Gastrocnemius medialis (tissue), 4 donors: Measurements from ENCODE around the gene PTPRM.

Source experiments
- POLR2A ChIP-seq, 2 donors: fragments of 450-650 bp; IDR thresholded peaks; one replicate each; pipeline ENCODE4 v1.6.1; 2017; ENCODE audit warnings: antibody characterized with exemption in 2 of 2, mild to moderate bottlenecking in 2 of 2, moderate library complexity in 2 of 2
- TF ChIP-seq, protein P1 (sequence below), 5 experiments: fragments of 450-650 bp in 3 of 5; fragments of 200-600 bp in 2 of 5; sonication (generic) in 2 of 5; IDR thresholded peaks in 4 of 5; conservative IDR thresholded peaks in 1 of 5; 1 replicate in 4 of 5; 2 replicates in 1 of 5; pipeline ENCODE4 v1.5.1; 2016 to 2019; ENCODE audit warnings: antibody characterized with exemption in 5 of 5, mild to moderate bottlenecking in 3 of 5, moderate library complexity in 3 of 5

DNA sequence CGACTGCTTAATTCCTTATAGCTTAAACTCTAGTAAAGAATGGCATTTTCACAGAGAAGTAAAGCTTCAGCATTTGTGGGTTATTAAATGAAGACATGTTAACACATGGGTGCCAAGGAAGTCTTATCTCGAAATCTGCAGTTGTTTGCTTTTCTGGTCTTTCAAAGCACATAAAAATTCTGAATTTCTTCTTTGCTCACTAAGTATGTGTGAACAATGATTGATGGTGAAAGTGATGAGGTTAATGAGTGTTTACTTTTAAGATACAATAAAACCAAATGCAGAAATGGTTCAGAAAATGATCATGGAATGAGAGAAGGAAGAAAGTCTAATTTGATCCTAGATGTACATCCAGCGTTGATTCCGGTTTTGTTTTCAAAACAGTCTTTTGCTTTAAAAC, 807.6 kb downstream of the PTPRM start:
- TF ChIP-seq, protein P1, sequence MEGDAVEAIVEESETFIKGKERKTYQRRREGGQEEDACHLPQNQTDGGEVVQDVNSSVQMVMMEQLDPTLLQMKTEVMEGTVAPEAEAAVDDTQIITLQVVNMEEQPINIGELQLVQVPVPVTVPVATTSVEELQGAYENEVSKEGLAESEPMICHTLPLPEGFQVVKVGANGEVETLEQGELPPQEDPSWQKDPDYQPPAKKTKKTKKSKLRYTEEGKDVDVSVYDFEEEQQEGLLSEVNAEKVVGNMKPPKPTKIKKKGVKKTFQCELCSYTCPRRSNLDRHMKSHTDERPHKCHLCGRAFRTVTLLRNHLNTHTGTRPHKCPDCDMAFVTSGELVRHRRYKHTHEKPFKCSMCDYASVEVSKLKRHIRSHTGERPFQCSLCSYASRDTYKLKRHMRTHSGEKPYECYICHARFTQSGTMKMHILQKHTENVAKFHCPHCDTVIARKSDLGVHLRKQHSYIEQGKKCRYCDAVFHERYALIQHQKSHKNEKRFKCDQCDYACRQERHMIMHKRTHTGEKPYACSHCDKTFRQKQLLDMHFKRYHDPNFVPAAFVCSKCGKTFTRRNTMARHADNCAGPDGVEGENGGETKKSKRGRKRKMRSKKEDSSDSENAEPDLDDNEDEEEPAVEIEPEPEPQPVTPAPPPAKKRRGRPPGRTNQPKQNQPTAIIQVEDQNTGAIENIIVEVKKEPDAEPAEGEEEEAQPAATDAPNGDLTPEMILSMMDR (IDR thresholded peaks at IDR 0.05 in 4 of 5, conservative IDR thresholded peaks at IDR 0.05 in 1 of 5): no peak
- TF ChIP-seq POLR2A (IDR thresholded peaks at IDR 0.05): no peak
